T-cell (primary cell): Measurements from ENCODE around the gene HNRNPA2B1. TPM values are rescaled to one million over a fixed set of nuclear protein-coding genes. Genes with fewer than 3 reads are reported as not detected.
"Not testable (repeated sequence)": the region's sequence is repeated elsewhere in the genome, so short reads cannot be mapped to it uniquely, and the experiment has no call there.

Experiments used
- ATAC-seq, 4 experiments: fragments of 200-7000 bp in 3 of 4; fragments of 150-1000 bp in 1 of 4; cut with Tn5 transposase; replicated peaks in 1 of 4; 1 replicate in 3 of 4; 2 replicates in 1 of 4; pipeline ENCODE4 v1.10.0; 2021; ENCODE audit warnings: moderate library complexity in 3 of 4, mild to moderate bottlenecking in 2 of 4, moderate number of reproducible peaks in 1 of 4
- CTCF ChIA-PET, 2 donors: fragments of 300-600 bp; sonication (Branson Sonifier 250); formaldehyde crosslinking; loops; one replicate each; lab custom pipeline; 2022; ENCODE audit warnings: antibody characterized with exemption in 2 of 2; lab: Charles Lee
- POLR2A ChIA-PET, 2 donors: fragments of 300-600 bp; sonication (Branson Sonifier 250); formaldehyde crosslinking; loops; one replicate each; lab custom pipeline; 2022; ENCODE audit warnings: antibody characterized with exemption in 2 of 2; lab: Charles Lee
- DNase-seq, 35 experiments: peaks; one replicate each; pipeline versions ENCODE4 v3.0.0 to v3.0.0-alpha.2; 2013 to 2023
- H3K27ac ChIP-seq: one replicate; pipeline ENCODE4 v1.5.1; 2013; ENCODE audit warnings: low read length
- H3K27me3 ChIP-seq, 2 experiments: replicated peaks in 1 of 2; 1 replicate in 1 of 2; 2 replicates in 1 of 2; pipeline versions ENCODE4 v1.6.1 to v1.7.0; 2013; ENCODE audit warnings: low read length in 1 of 2, mixed read lengths in 1 of 2; ENCODE audit not compliant: control insufficient read depth in 2 of 2, insufficient read depth in 2 of 2; ENCODE audit errors: extremely low read depth in 1 of 2
- H3K36me3 ChIP-seq, 2 donors: 1 replicate in 1 of 2; 2 replicates in 1 of 2; pipeline versions ENCODE4 v1.6.1 to v1.7.0; 2013; ENCODE audit warnings: low read length in 1 of 2; ENCODE audit not compliant: control insufficient read depth in 2 of 2, insufficient read depth in 1 of 2; ENCODE audit errors: extremely low read depth in 1 of 2
- H3K4me1 ChIP-seq, 2 experiments: 1 replicate in 1 of 2; 2 replicates in 1 of 2; pipeline versions ENCODE4 v1.6.1 to v1.7.0; 2013; ENCODE audit warnings: low read length in 2 of 2, mixed read lengths in 1 of 2; ENCODE audit not compliant: insufficient read depth in 2 of 2, control insufficient read depth in 1 of 2; ENCODE audit errors: extremely low read depth in 1 of 2
- H3K4me3 ChIP-seq, 2 donors: 1 replicate in 1 of 2; 2 replicates in 1 of 2; pipeline versions ENCODE4 v1.5.1 to v1.7.0; 2013; ENCODE audit warnings: mild to moderate bottlenecking in 2 of 2, low read length in 1 of 2, moderate library complexity in 1 of 2; ENCODE audit not compliant: control insufficient read depth in 1 of 2; ENCODE audit errors: extremely low read depth in 1 of 2
- H3K9me3 ChIP-seq: 2 replicates; pipeline ENCODE4 v1.7.0; 2013
- H3K27ac Mint-ChIP-seq, 2 donors: one replicate each; pipeline ENCODE4 v1.8.0; 2020 to 2021; ENCODE audit warnings: mild to moderate bottlenecking in 2 of 2, mixed read lengths in 2 of 2
- H3K27me3 Mint-ChIP-seq, 2 donors: one replicate each; pipeline ENCODE4 v1.8.0; 2021 to 2022; ENCODE audit warnings: mixed read lengths in 2 of 2
- H3K36me3 Mint-ChIP-seq: one replicate; pipeline ENCODE4 v1.8.0; 2021; ENCODE audit warnings: mixed read lengths
- H3K4me1 Mint-ChIP-seq, 3 donors: one replicate each; pipeline ENCODE4 v1.8.0; 2020 to 2022; ENCODE audit warnings: mixed read lengths in 3 of 3, mild to moderate bottlenecking in 1 of 3
- H3K4me3 Mint-ChIP-seq, 3 donors: one replicate each; pipeline ENCODE4 v1.8.0; 2020 to 2022; ENCODE audit warnings: mild to moderate bottlenecking in 3 of 3, mixed read lengths in 3 of 3, moderate library complexity in 3 of 3
- H3K9me3 Mint-ChIP-seq, 3 donors: one replicate each; pipeline ENCODE4 v1.8.0; 2020 to 2022; ENCODE audit warnings: mixed read lengths in 3 of 3
- WGBS: methylation state at CpG from one replicate; pipeline ENCODE4 v1.1.5; 2013; ENCODE audit warnings: missing lambda C conversion rate; ENCODE audit not compliant: insufficient coverage; 5-methylcytosine and 5-hydroxymethylcytosine counted together
- total RNA-seq, 35 experiments: library from RNA in 6 of 35; stranded (reverse) in 6 of 35; fragments of 120-200 nt in 1 of 35; gene quantifications; one replicate each; pipeline versions ENCODE4 v1.2.1 to v1.2.4 and lab custom pipeline; 2013 to 2026

Gene HNRNPA2B1
- total RNA-seq, 5 donors from 2014 or later (not counting 1 experiment from before 2014, with no cell fraction given): 388 to 478 (median 411) TPM

DNA sequence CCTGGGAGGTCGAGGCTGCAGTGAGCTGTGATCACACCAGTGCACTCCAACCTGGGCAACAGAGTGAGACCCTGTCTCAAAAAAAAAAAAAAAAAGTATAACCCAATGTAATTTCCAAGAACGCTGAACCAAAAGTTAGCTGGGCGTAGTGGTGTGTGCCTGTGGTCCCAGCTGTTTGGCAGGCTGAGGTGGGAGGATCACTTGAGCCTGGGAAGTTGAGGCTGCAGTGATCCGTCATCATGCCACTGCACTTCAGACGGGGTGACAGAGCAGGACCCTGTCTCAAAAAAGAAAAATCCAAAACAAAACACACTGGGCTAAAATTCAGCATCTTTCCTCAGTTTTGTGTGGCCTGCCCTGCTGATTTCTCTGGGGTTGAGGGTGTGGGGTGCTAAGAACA lies 21.1 kb downstream of the HNRNPA2B1 start:
- WGBS: 94% methylated on average over 2 of the region's 5 CpGs
- H3K9me3 ChIP-seq: no peaks in the 10 kb centered on the region

DNA sequence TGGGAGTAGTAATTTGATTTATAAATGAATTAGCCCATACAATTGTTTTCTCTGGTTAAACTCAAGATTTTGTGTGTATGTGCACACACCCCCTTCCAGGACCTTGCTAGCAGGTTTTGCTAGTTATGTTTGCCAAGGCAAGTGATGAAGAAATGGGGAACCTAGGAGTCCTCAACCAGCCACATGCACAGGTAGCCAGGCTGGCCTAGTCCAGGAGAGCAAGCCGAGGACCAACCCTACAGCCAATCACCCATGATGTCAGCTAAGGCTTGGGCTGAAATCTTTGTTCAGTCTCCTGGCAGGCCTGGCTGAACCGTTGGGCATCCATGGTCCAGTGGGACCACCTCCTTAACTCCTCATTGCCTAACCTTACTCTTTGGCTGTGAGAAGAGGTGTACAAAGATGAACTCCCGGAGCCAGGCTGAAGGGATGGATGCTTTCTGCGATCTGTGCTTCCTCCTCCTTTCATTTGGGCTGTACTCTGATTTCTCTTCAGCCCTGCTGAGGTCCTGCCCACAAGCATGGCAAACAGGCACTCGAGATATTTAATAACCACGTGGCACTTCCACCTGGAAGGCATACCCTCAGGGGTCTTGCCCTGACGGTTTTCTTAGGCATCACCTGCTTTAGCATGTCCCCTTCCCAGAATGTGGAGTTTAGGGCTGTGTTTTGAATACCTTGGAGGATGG lies 22.1 kb downstream of the HNRNPA2B1 start:
- peak overlapping the region in 1 of 2 donors; percentile 76 for H3K27ac Mint-ChIP-seq
- peaks cover 0 to 15% of the 10 kb centered on the region in 2 experiments for H3K4me1 ChIP-seq
- no peak overlapping the region for H3K4me3 Mint-ChIP-seq
- CTCF ChIA-PET: no interaction called here
- ATAC-seq (peak in 2 of 4 experiments; percentile 7 to 12), DNase-seq (no peak)
- H3K27me3 Mint-ChIP-seq: no peaks in the 10 kb centered on the region
- no peaks in the 10 kb centered on the region for H3K27me3 ChIP-seq
- H3K4me1 Mint-ChIP-seq: peaks cover 46 to 53% (median 53%) of the 10 kb centered on the region in 3 donors
- H3K27ac ChIP-seq: no peak overlapping the region
- no peaks in the 10 kb centered on the region for H3K36me3 ChIP-seq
- H3K4me3 ChIP-seq: no peak overlapping the region
- WGBS: 89% methylated on average over 5 of the region's 7 CpGs
- POLR2A ChIA-PET: no interaction called here
- H3K36me3 Mint-ChIP-seq: peaks cover 5% of the 10 kb centered on the region
- H3K9me3 ChIP-seq: no peaks in the 10 kb centered on the region
- no peaks in the 10 kb centered on the region for H3K9me3 Mint-ChIP-seq

More for the DNA sequence above, 21.1 kb downstream of the HNRNPA2B1 start:
- peaks cover 0 to 15% of the 10 kb centered on the region in 2 experiments for H3K4me1 ChIP-seq
- no peaks in the 10 kb centered on the region for H3K36me3 ChIP-seq
- CTCF ChIA-PET: interaction anchor here in 1 of 2 donors (0.6 kb wide), 1 partner anchor 14 kb away, joined by 3 read pairs; no protein-coding TSS in a partner anchor
- no peak overlapping the region for H3K4me3 ChIP-seq
- H3K27ac Mint-ChIP-seq: peak overlapping the region in 1 of 2 donors; percentile 28
- ATAC-seq (peak in 1 of 4 experiments; percentile 2), DNase-seq (no peak)
- POLR2A ChIA-PET: interaction anchor here (0.5 to 0.9 kb wide), 3 partner anchors 14 to 124 kb away, joined by 3 to 5 read pairs (median 4); no protein-coding TSS in a partner anchor
- no peak overlapping the region for H3K4me3 Mint-ChIP-seq
- H3K27me3 ChIP-seq: no peaks in the 10 kb centered on the region
- peaks cover 49 to 54% (median 53%) of the 10 kb centered on the region in 3 donors for H3K4me1 Mint-ChIP-seq
- no peaks in the 10 kb centered on the region for H3K9me3 Mint-ChIP-seq
- H3K27me3 Mint-ChIP-seq: no peaks in the 10 kb centered on the region
- H3K27ac ChIP-seq: no peak overlapping the region
- peaks cover 10% of the 10 kb centered on the region for H3K36me3 Mint-ChIP-seq

DNA sequence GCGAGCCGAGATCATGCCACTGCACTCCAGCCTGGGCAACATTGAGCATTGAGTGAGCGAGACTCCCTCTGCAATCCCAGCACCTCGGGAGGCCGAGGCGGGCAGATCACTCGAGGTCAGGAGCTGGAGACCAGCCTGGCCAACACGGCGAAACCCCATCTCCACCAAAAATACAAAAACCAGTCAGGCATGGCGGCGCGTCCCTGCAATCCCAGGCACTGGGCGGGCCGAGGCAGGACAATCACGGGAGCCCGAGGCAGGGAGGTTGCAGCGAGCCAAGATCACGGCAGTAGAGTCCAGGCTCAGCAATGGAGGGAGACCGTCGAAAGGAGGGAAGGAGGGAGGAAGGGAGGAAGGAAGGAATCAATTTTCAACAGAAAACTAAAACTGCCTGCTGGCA lies 23.3 kb downstream of the HNRNPA2B1 start:
- H3K27me3 ChIP-seq, DNase-seq, H3K27ac ChIP-seq, H3K27me3 Mint-ChIP-seq, H3K4me3 ChIP-seq, H3K36me3 ChIP-seq, H3K36me3 Mint-ChIP-seq, CTCF ChIA-PET, H3K4me3 Mint-ChIP-seq, ATAC-seq, H3K9me3 ChIP-seq, H3K27ac Mint-ChIP-seq, H3K9me3 Mint-ChIP-seq: not testable (repeated sequence)
- 93% methylated on average over 9 of the region's 20 CpGs for WGBS
- peaks cover 38 to 52% (median 50%) of the 10 kb centered on the region in 3 donors for H3K4me1 Mint-ChIP-seq
- POLR2A ChIA-PET: interaction anchor here in 1 of 2 donors (0.9 kb wide), 1 partner anchor 1613 kb away, joined by 8 read pairs; no protein-coding TSS in a partner anchor
- H3K4me1 ChIP-seq: peaks cover 0 to 13% of the 10 kb centered on the region in 2 experiments

DNA sequence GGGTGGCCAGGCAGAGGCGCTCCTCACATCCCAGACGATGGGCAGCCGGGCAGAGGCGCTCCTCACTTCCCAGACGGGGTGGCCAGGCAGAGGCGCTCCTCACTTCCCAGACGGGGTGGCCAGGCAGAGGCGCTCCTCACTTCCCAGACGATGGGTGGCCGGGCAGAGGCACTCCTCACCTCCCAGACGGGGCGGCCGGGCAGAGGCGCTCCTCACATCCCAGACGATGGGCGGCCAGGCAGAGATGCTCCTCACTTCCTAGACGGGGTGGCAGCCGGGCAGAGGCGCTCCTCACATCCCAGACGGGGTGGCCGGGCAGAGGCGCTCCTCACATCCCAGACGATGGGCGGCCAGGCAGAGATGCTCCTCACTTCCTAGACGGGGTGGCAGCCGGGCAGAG lies 23.9 kb downstream of the HNRNPA2B1 start:
- H3K27me3 Mint-ChIP-seq, H3K4me3 Mint-ChIP-seq, H3K27ac ChIP-seq, H3K9me3 Mint-ChIP-seq, CTCF ChIA-PET, H3K36me3 Mint-ChIP-seq, H3K27ac Mint-ChIP-seq, H3K9me3 ChIP-seq, H3K27me3 ChIP-seq, DNase-seq, H3K36me3 ChIP-seq, ATAC-seq, H3K4me3 ChIP-seq: not testable (repeated sequence)
- H3K4me1 ChIP-seq: peaks cover 0 to 11% of the 10 kb centered on the region in 2 experiments
- POLR2A ChIA-PET: interaction anchor here in 1 of 2 donors (0.9 kb wide), 1 partner anchor 1614 kb away, joined by 8 read pairs; no protein-coding TSS in a partner anchor
- peaks cover 33 to 46% (median 44%) of the 10 kb centered on the region in 3 donors for H3K4me1 Mint-ChIP-seq
- WGBS: 93% methylated on average over 7 of the region's 26 CpGs

DNA sequence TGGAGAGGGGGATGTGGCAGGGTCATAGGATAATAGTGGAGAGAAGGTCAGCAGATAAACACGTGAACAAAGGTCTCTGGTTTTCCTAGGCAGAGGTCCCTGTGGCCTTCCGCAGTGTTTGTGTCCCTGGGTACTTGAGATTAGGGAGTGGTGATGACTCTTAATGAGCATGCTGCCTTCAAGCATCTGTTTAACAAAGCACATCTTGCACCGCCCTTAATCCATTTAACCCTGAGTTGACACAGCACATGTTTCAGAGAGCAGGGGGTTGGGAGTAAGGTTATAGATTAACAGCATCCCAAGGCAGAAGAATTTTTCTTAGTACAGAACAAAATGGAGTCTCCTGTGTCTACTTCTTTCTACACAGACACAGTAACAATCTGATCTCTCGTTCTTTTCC lies 24.6 kb downstream of the HNRNPA2B1 start:
- no CpG with 5 or more reads among the region's 4 CpGs for WGBS
- H3K36me3 ChIP-seq, H3K9me3 ChIP-seq, ATAC-seq, H3K27me3 ChIP-seq, H3K9me3 Mint-ChIP-seq, POLR2A ChIA-PET, H3K4me3 ChIP-seq, DNase-seq, H3K27ac ChIP-seq, H3K27me3 Mint-ChIP-seq, H3K4me3 Mint-ChIP-seq: not testable (repeated sequence)
- CTCF ChIA-PET: interaction anchor here in 1 of 2 donors (0.6 kb wide), 1 partner anchor 1598 kb away, joined by 3 read pairs; no protein-coding TSS in a partner anchor
- peak overlapping the region in 1 of 2 donors; percentile 49 for H3K27ac Mint-ChIP-seq
- peaks cover 27 to 38% (median 38%) of the 10 kb centered on the region in 3 donors for H3K4me1 Mint-ChIP-seq
- H3K36me3 Mint-ChIP-seq: peaks cover 11% of the 10 kb centered on the region
- H3K4me1 ChIP-seq: peaks cover 0 to 11% of the 10 kb centered on the region in 2 experiments

DNA sequence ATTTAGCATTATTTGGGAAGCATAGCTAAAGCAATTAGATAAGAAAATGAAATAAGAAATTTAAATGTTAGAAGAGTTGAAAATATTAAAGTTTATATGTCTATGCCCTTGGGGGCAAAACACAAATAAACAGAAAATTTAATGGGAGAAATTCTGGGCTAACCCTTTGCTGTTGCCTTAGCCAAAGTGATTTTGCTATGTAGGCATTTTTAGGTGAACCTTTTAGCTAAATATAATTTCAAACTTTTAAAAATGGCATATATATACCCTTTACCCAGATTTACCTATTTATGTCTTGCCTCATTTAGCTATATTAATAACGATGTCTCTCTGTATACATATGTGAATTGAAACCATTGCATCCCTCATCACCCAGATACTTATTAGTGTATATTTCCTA lies 28.5 kb downstream of the HNRNPA2B1 start:
- WGBS: no CpG with 5 or more reads among the region's 1 CpG
- DNase-seq (no peak), ATAC-seq (no peak)
- Histone ChIP-seq H3K36me3 (peaks cover 4 to 12% of the 10 kb centered on the region in 2 donors), H3K27ac (no peak overlapping the region), H3K4me3 (no peak overlapping the region), H3K4me1 (peaks cover 3% of the 10 kb centered on the region in 2 experiments), H3K9me3 (no peaks in the 10 kb centered on the region), H3K27me3 (no peaks in the 10 kb centered on the region)
- H3K4me1 Mint-ChIP-seq: peaks cover 14 to 21% (median 18%) of the 10 kb centered on the region in 3 donors
- no peaks in the 10 kb centered on the region for H3K9me3 Mint-ChIP-seq
- no peak overlapping the region for H3K27ac Mint-ChIP-seq
- H3K36me3 Mint-ChIP-seq: peaks cover 18% of the 10 kb centered on the region
- H3K27me3 Mint-ChIP-seq: no peaks in the 10 kb centered on the region
- ChIA-PET POLR2A (interaction anchor here (0.8 to 1.5 kb wide), 4 partner anchors 8 to 23 kb away, joined by 3 to 6 read pairs (median 4); no protein-coding TSS in a partner anchor), CTCF (no interaction called here)
- no peak overlapping the region for H3K4me3 Mint-ChIP-seq
